HCT116 (cell line): Measurements from ENCODE around the gene GRAMD4. TPM values are rescaled to one million over a fixed set of nuclear protein-coding genes. Genes with fewer than 3 reads are reported as not detected.

Experiments used
- ATAC-seq: fragments of 200-7000 bp; cut with Tn5 transposase; 2 replicates; pipeline ENCODE4 v1.9.1; 2020; ENCODE audit warnings: mild to moderate bottlenecking, moderate library complexity
- BruUV-seq: library from RNA; stranded (reverse); fragments of 400-500 nt; replicated peaks from 2 replicates; lab custom pipeline; 2021; lab: Mats Ljungman, UMichigan
- CTCF ChIA-PET: fragments of 300-600 bp; sonication (Branson Sonifier 250); formaldehyde crosslinking; loops from one replicate; lab custom pipeline; 2021; ENCODE audit warnings: antibody characterized with exemption; lab: Charles Lee
- POLR2A ChIA-PET: fragments of 300-600, 350-600 bp; sonication (Branson Sonifier 250); formaldehyde crosslinking; loops from one replicate; lab custom pipeline; 2021; ENCODE audit warnings: antibody characterized with exemption; lab: Charles Lee
- RAD21 ChIA-PET, 2 experiments: fragments of 300-600 bp; sonication (Branson Sonifier 250); formaldehyde crosslinking; loops; one replicate each; lab custom pipeline; 2023; ENCODE audit warnings: low total read pairs in 2 of 2; ENCODE audit not compliant: uncharacterized antibody in 2 of 2, unreplicated experiment in 2 of 2, low non-redundant PET in 1 of 2; lab: Charles Lee
- DNase-seq: peaks from one replicate; pipeline ENCODE4 v3.0.0-alpha.2; 2010; ENCODE audit warnings: low read depth, low spot score
- H2AFZ ChIP-seq: fragments of 200-600 bp; shearing (Covaris generic), sonication (generic); 2 replicates; pipeline ENCODE4 v1.6.1; 2017; ENCODE audit warnings: low read depth, mixed run types, mixed read lengths, antibody characterized with exemption, low read length; ENCODE audit not compliant: poor library complexity, severe bottlenecking
- H3K27ac ChIP-seq: 2 replicates; pipeline ENCODE4 v1.5.1; 2012; ENCODE audit warnings: low read depth, low read length
- H3K27me3 ChIP-seq: fragments of 200-600 bp; sonication (generic); 2 replicates; pipeline ENCODE4 v1.6.1; 2016; ENCODE audit warnings: mixed run types, low read length, mixed read lengths; ENCODE audit not compliant: insufficient read depth
- H3K36me3 ChIP-seq, 2 experiments: fragments of 200-500 bp in 1 of 2; fragments of 200-600 bp in 1 of 2; sonication (Bioruptor generic) in 1 of 2; sonication (generic) in 1 of 2; 2 replicates each; pipeline versions ENCODE4 v1.5.1 to v1.6.1; 2014 to 2016; ENCODE audit warnings: low read length in 2 of 2, inconsistent platforms in 1 of 2, mixed read lengths in 1 of 2, mixed run types in 1 of 2; ENCODE audit not compliant: insufficient read depth in 2 of 2, control insufficient read depth in 1 of 2
- H3K4me1 ChIP-seq, 2 experiments: fragments of 200-600 bp in 1 of 2; sonication (generic) in 1 of 2; 2 replicates each; pipeline versions ENCODE4 v1.5.1 to v1.6.1; 2012 to 2017; ENCODE audit warnings: low read length in 2 of 2, inconsistent platforms in 1 of 2, mild to moderate bottlenecking in 1 of 2, mixed read lengths in 1 of 2, mixed run types in 1 of 2, moderate library complexity in 1 of 2; ENCODE audit not compliant: insufficient read depth in 2 of 2, control insufficient read depth in 1 of 2
- H3K4me2 ChIP-seq: fragments of 200-600 bp; sonication (generic); 2 replicates; pipeline ENCODE4 v1.6.1; 2017; ENCODE audit warnings: mixed run types, low read length, mixed read lengths
- H3K4me3 ChIP-seq, 2 experiments: fragments of 200-600 bp in 1 of 2; sonication (generic) in 1 of 2; replicated peaks in 1 of 2; 2 replicates each; pipeline ENCODE4 v1.5.1; 2011 to 2016; ENCODE audit warnings: low read length in 2 of 2, control low read depth in 1 of 2, low read depth in 1 of 2, mild to moderate bottlenecking in 1 of 2, mixed read lengths in 1 of 2, mixed run types in 1 of 2
- H3K79me2 ChIP-seq: fragments of 200-600 bp; sonication (generic); 2 replicates; pipeline ENCODE4 v1.6.1; 2017; ENCODE audit warnings: mild to moderate bottlenecking, mixed run types, low read length, moderate library complexity, mixed read lengths; ENCODE audit not compliant: insufficient read depth
- H3K9ac ChIP-seq: fragments of 200-600 bp; sonication (generic); 2 replicates; pipeline ENCODE4 v1.6.1; 2016; ENCODE audit warnings: low read length, mixed read lengths
- H3K9me2 ChIP-seq: fragments of 200-600 bp; sonication (generic), shearing (Covaris generic); 2 replicates; pipeline ENCODE4 v1.6.1; 2017; ENCODE audit warnings: mixed run types, mild to moderate bottlenecking, moderate library complexity; ENCODE audit not compliant: insufficient read depth
- H3K9me3 ChIP-seq, 2 experiments: fragments of 200-500 bp in 1 of 2; fragments of 200-600 bp in 1 of 2; sonication (Bioruptor generic) in 1 of 2; sonication (generic) in 1 of 2; 2 replicates each; pipeline ENCODE4 v1.6.1; 2014 to 2017; ENCODE audit warnings: low read length in 2 of 2, mixed read lengths in 2 of 2, inconsistent platforms in 1 of 2, low read depth in 1 of 2, mild to moderate bottlenecking in 1 of 2, mixed run types in 1 of 2, moderate library complexity in 1 of 2; ENCODE audit not compliant: control insufficient read depth in 1 of 2, insufficient read depth in 1 of 2
- H4K20me1 ChIP-seq: fragments of 200-600 bp; sonication (generic), shearing (Covaris generic); 2 replicates; pipeline ENCODE4 v1.6.1; 2017; ENCODE audit warnings: mixed run types, mild to moderate bottlenecking, moderate library complexity; ENCODE audit not compliant: insufficient read depth
- CBX3 ChIP-seq: IDR thresholded peaks from 2 replicates; pipeline ENCODE4 v1.6.1; 2012; ENCODE audit warnings: low read depth
- EZH2phosphoT487 ChIP-seq: fragments of 200-600 bp; IDR thresholded peaks from 2 replicates; pipeline ENCODE4 v1.6.1; 2018; ENCODE audit warnings: antibody characterized with exemption, borderline replicate concordance
- POLR2A ChIP-seq: IDR thresholded peaks from 2 replicates; pipeline ENCODE4 v1.7.0; 2011; ENCODE audit warnings: borderline replicate concordance; ENCODE audit not compliant: insufficient read depth, insufficient read length; ENCODE audit errors: extremely low read depth
- ZNF274 ChIP-seq: fragments of 200-500 bp; sonication (Bioruptor generic); IDR thresholded peaks from 2 replicates; pipeline ENCODE4 v1.6.1; 2014; ENCODE audit warnings: mild to moderate bottlenecking, low read depth, low read length, inconsistent platforms
- intact Hi-C: fragments of 100-400 bp; cut with micrococcal nuclease; formaldehyde crosslinking; loops from 2 replicates; pipeline ENCODE4 v1.10.0; 2022
- total RNA-seq: library from RNA; stranded (reverse); gene quantifications from one replicate; pipeline ENCODE4 v1.2.1, GENCODE V29; 2021; ENCODE audit not compliant: unreplicated experiment
- TF ChIP-seq, protein P1 (sequence below): IDR thresholded peaks from 2 replicates; pipeline ENCODE4 v1.6.1; 2012; ENCODE audit warnings: low read depth

Gene GRAMD4
- total RNA-seq, 1 experiment from 2014 or later, result 25.8 TPM

DNA sequence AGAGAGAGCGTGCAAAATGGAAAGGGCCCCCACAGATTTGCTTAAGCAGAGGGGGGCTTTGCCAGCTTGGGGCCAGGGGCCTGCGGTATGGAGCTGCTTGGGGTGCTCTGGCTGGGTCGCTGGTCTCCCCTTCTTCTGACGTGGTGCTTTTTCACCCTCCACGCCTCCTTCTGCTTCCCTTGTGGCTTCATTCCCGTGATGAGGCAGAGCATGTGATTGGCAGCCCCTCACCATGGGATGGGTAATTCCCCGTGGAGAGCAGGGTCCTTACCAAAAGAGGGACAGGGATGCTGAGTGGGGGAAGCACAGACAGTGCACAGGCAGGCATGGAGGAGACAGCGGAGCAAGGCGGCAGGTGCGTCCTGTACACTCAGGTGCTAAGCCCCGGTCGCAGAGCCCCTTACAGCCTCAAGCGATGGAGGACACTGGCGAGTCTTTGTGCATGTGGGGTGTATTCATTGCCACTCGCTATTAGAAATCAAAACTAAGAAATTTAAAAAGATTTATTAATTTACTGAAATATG, 19.9 kb upstream of the GRAMD4 start:
- H3K9me2 ChIP-seq, result no peaks in the 10 kb centered on the region
- POLR2A ChIA-PET, result no interaction called here
- no peak overlapping the region for H3K4me3 ChIP-seq
- TF ChIP-seq ZNF274, result no peak
- TF ChIP-seq, protein P1, sequence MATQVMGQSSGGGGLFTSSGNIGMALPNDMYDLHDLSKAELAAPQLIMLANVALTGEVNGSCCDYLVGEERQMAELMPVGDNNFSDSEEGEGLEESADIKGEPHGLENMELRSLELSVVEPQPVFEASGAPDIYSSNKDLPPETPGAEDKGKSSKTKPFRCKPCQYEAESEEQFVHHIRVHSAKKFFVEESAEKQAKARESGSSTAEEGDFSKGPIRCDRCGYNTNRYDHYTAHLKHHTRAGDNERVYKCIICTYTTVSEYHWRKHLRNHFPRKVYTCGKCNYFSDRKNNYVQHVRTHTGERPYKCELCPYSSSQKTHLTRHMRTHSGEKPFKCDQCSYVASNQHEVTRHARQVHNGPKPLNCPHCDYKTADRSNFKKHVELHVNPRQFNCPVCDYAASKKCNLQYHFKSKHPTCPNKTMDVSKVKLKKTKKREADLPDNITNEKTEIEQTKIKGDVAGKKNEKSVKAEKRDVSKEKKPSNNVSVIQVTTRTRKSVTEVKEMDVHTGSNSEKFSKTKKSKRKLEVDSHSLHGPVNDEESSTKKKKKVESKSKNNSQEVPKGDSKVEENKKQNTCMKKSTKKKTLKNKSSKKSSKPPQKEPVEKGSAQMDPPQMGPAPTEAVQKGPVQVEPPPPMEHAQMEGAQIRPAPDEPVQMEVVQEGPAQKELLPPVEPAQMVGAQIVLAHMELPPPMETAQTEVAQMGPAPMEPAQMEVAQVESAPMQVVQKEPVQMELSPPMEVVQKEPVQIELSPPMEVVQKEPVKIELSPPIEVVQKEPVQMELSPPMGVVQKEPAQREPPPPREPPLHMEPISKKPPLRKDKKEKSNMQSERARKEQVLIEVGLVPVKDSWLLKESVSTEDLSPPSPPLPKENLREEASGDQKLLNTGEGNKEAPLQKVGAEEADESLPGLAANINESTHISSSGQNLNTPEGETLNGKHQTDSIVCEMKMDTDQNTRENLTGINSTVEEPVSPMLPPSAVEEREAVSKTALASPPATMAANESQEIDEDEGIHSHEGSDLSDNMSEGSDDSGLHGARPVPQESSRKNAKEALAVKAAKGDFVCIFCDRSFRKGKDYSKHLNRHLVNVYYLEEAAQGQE, result no peak
- TF ChIP-seq CBX3, result no peak
- H3K9me3 ChIP-seq, result no peaks in the 10 kb centered on the region
- no peaks in the 10 kb centered on the region for H3K36me3 ChIP-seq
- no peak overlapping the region for H3K27ac ChIP-seq
- RAD21 ChIA-PET, result no interaction called here
- CTCF ChIA-PET, result no interaction called here
- H3K9ac ChIP-seq, result no peak overlapping the region
- BruUV-seq, result no TSS peak
- DNase-seq (no peak), ATAC-seq (no peak)
- peaks cover 16 to 20% of the 10 kb centered on the region in 2 experiments for H3K4me1 ChIP-seq
- no peaks in the 10 kb centered on the region for H4K20me1 ChIP-seq
- H2AFZ ChIP-seq, result no peak overlapping the region
- H3K79me2 ChIP-seq, result no peaks in the 10 kb centered on the region
- H3K4me2 ChIP-seq, result no peak overlapping the region
- H3K27me3 ChIP-seq, result no peaks in the 10 kb centered on the region
- intact Hi-C loops, result no loop called here

DNA sequence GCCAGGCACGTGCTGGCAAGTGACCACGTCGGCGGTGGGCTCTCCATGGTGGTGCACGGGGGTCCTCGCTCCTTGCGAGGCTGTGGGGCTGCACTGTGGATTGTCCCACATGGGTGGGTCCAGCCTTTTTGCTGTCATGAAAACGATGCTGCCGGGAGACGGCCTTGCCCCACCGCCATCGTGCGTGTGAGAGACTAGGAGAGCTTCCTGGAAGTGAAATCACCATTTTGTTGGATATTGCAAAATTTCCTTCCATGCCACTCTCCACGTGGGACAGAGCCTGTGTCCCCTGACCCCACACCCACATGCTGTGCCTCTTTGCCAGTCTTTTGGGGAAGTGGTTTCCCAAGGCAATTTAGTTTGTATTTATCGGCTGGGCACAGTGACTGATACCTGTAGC, 18.2 kb upstream of the GRAMD4 start:
- H3K4me1 ChIP-seq, result peaks cover 3 to 11% of the 10 kb centered on the region in 2 experiments
- H3K9me3 ChIP-seq, result no peaks in the 10 kb centered on the region
- no peaks in the 10 kb centered on the region for H3K36me3 ChIP-seq
- H3K9me2 ChIP-seq, result no peaks in the 10 kb centered on the region
- POLR2A ChIA-PET, result no interaction called here
- H3K9ac ChIP-seq, result no peak overlapping the region
- no peaks in the 10 kb centered on the region for H4K20me1 ChIP-seq
- H3K27ac ChIP-seq, result no peak overlapping the region
- no peak overlapping the region for H3K4me2 ChIP-seq
- no peak overlapping the region for H3K4me3 ChIP-seq
- CTCF ChIA-PET, result no interaction called here
- DNase-seq (no peak), ATAC-seq (no peak)
- H3K27me3 ChIP-seq, result no peaks in the 10 kb centered on the region
- TF ChIP-seq POLR2A (no peak), EZH2phosphoT487 (no peak)
- RAD21 ChIA-PET, result no interaction called here
- no peaks in the 10 kb centered on the region for H3K79me2 ChIP-seq
- H2AFZ ChIP-seq, result no peak overlapping the region
- intact Hi-C loops, result no loop called here
- no TSS peak for BruUV-seq
